Fibroblast of the aortic adventitia (primary cell): ENCODE results near the gene RALGAPA1. TPM values are rescaled to one million over a fixed set of nuclear protein-coding genes. Genes with fewer than 3 reads are reported as not detected.

Experiments used
- DNase-seq: peaks from one replicate; pipeline ENCODE4 v3.0.0-alpha.2; 2010; ENCODE audit warnings: low read depth
- H3K4me3 ChIP-seq: 2 replicates; pipeline ENCODE4 v1.5.1; 2011; ENCODE audit warnings: low read depth, mild to moderate bottlenecking, control low read depth, low read length, moderate library complexity
- small RNA-seq: library from RNA; depleted of rRNA; stranded (forward); fragments of <200 nt; gene quantifications from one replicate; pipeline ENCODE3, GENCODE V24; 2012
- total RNA-seq: library from RNA; depleted of rRNA; stranded (reverse); fragments of >200 nt; gene quantifications from 2 replicates; pipeline ENCODE4 v1.2.3, GENCODE V29; 2012; ENCODE audit warnings: low replicate concordance
- TF ChIP-seq, protein P1 (sequence below): IDR thresholded peaks from 2 replicates; pipeline ENCODE4 v1.5.1; 2011; ENCODE audit warnings: mild to moderate bottlenecking, low read length, control low read depth, inconsistent platforms; ENCODE audit not compliant: insufficient read depth

RALGAPA1 gene
- total RNA-seq, 1 donor, result 52.5 TPM

DNA sequence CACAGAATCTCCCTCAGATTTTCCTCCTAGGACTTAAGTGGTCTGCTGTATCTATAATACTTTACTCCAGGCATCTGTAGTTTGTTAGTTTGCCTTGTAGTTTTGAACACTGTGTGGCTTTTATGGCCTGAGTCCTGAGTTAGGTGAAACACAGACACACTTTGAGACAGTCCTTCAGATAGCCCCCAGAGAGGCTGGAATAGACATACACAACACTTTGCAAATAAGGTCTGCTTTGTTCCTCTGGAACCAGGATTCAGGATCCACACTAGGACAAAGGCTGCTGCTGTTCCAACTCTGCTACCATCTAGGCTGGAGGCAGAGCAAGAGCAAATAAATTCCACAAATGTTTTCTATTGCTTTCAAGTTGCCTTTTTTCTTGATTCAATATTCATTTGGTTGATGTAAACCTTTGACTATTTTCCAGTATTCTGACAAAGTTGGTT is 316.5 kb downstream of the RALGAPA1 start:
- DNase-seq, result no peak
- H3K4me3 ChIP-seq, result no peak overlapping the region
- TF ChIP-seq, protein P1, sequence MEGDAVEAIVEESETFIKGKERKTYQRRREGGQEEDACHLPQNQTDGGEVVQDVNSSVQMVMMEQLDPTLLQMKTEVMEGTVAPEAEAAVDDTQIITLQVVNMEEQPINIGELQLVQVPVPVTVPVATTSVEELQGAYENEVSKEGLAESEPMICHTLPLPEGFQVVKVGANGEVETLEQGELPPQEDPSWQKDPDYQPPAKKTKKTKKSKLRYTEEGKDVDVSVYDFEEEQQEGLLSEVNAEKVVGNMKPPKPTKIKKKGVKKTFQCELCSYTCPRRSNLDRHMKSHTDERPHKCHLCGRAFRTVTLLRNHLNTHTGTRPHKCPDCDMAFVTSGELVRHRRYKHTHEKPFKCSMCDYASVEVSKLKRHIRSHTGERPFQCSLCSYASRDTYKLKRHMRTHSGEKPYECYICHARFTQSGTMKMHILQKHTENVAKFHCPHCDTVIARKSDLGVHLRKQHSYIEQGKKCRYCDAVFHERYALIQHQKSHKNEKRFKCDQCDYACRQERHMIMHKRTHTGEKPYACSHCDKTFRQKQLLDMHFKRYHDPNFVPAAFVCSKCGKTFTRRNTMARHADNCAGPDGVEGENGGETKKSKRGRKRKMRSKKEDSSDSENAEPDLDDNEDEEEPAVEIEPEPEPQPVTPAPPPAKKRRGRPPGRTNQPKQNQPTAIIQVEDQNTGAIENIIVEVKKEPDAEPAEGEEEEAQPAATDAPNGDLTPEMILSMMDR, result no peak

Small RNA genes within 50 kb of the gene (small RNA-seq; reads per million reads assigned to genes)
- gene RF00322, result not detected

Other genes with a start within 250 kb of the RALGAPA1 start
- gene BRMS1L, start 17.0 kb upstream of the RALGAPA1 start, total RNA-seq, result 3.8 and 5.6 TPM in 2 replicates